Activated naive CD4-positive, alpha-beta T cell treated with anti-CD3 and anti-CD28 coated beads, Interleukin-2, amount 10 ng/mL, durations not matched to agents 7 days and 5 days (primary cell): ENCODE measurements around the gene LIPA.
A peak's percentile ranks its signal among the peaks of the same experiment; 100 is the strongest.

Source experiments
- CTCF ChIA-PET: fragments of 350-600 bp; sonication (Branson Sonifier 250); formaldehyde crosslinking; loops from one replicate; lab custom pipeline; 2021; ENCODE audit warnings: antibody characterized with exemption; lab: Charles Lee
- DNase-seq: peaks from one replicate; pipeline ENCODE4 v3.0.0-alpha.2; 2020
- H3K27ac Mint-ChIP-seq: one replicate; pipeline ENCODE4 v1.8.0; 2021; ENCODE audit warnings: mild to moderate bottlenecking, moderate library complexity, mixed read lengths
- H3K27me3 Mint-ChIP-seq: one replicate; pipeline ENCODE4 v1.8.0; 2021; ENCODE audit warnings: mild to moderate bottlenecking, mixed read lengths
- H3K36me3 Mint-ChIP-seq: one replicate; pipeline ENCODE4 v1.8.0; 2021; ENCODE audit warnings: mixed read lengths
- H3K4me1 Mint-ChIP-seq: one replicate; pipeline ENCODE4 v1.8.0; 2021; ENCODE audit warnings: mixed read lengths
- H3K4me3 Mint-ChIP-seq: one replicate; pipeline ENCODE4 v1.8.0; 2021; ENCODE audit warnings: mild to moderate bottlenecking, moderate library complexity, mixed read lengths
- H3K9me3 Mint-ChIP-seq: one replicate; pipeline ENCODE4 v1.8.0; 2021; ENCODE audit warnings: mixed read lengths

The LIPA gene

GRCh38 chr10:89241486-89242344 is 9.9 kb downstream of the LIPA start:
- DNase-seq: no peak
- no peaks in the 10 kb centered on the region for H3K27me3 Mint-ChIP-seq
- no peak overlapping the region for H3K4me3 Mint-ChIP-seq
- peaks cover 5% of the 10 kb centered on the region for H3K36me3 Mint-ChIP-seq
- CTCF ChIA-PET: interaction anchor here (0.6 kb wide), 1 partner anchor 59 kb away, joined by 3 read pairs; no protein-coding TSS in a partner anchor
- no peaks in the 10 kb centered on the region for H3K9me3 Mint-ChIP-seq
- peaks cover 8% of the 10 kb centered on the region for H3K4me1 Mint-ChIP-seq
- H3K27ac Mint-ChIP-seq: no peak overlapping the region

- Mint-ChIP-seq H3K27ac (no peak overlapping the region), H3K27me3 (no peaks in the 10 kb centered on the region), H3K36me3 (peaks cover 5% of the 10 kb centered on the region), H3K4me3 (no peak overlapping the region), H3K9me3 (no peaks in the 10 kb centered on the region), H3K4me1 (peaks cover 8% of the 10 kb centered on the region)
- no peak for DNase-seq
- CTCF ChIA-PET: no interaction called here
Measured at GRCh38 chr10:89241026-89241425, 10.5 kb downstream of the LIPA start.

- no peaks in the 10 kb centered on the region for H3K9me3 Mint-ChIP-seq
- H3K4me3 Mint-ChIP-seq: no peak overlapping the region
- CTCF ChIA-PET: no interaction called here
- no peak for DNase-seq
- no peaks in the 10 kb centered on the region for H3K27me3 Mint-ChIP-seq
- H3K27ac Mint-ChIP-seq: no peak overlapping the region
- peaks cover 5% of the 10 kb centered on the region for H3K36me3 Mint-ChIP-seq
- peaks cover 8% of the 10 kb centered on the region for H3K4me1 Mint-ChIP-seq
Measured at GRCh38 chr10:89240519-89240918, 11.1 kb downstream of the LIPA start.

- H3K36me3 Mint-ChIP-seq: peaks cover 5% of the 10 kb centered on the region
- H3K27me3 Mint-ChIP-seq: no peaks in the 10 kb centered on the region
- no peak overlapping the region for H3K4me3 Mint-ChIP-seq
- CTCF ChIA-PET: interaction anchor here (1.2 kb wide), 1 partner anchor 23 kb away, joined by 4 read pairs; no protein-coding TSS in a partner anchor
- H3K4me1 Mint-ChIP-seq: peaks cover 8% of the 10 kb centered on the region
- DNase-seq: no peak
- no peaks in the 10 kb centered on the region for H3K9me3 Mint-ChIP-seq
- H3K27ac Mint-ChIP-seq: no peak overlapping the region
Measured at GRCh38 chr10:89238956-89239644, 12.5 kb downstream of the LIPA start.

- H3K27me3 Mint-ChIP-seq: no peaks in the 10 kb centered on the region
- CTCF ChIA-PET: interaction anchor here (1.7 kb wide), 1 partner anchor 20 kb away, joined by 4 read pairs; no protein-coding TSS in a partner anchor
- no peak overlapping the region for H3K4me3 Mint-ChIP-seq
- no peak for DNase-seq
- H3K4me1 Mint-ChIP-seq: peaks cover 5% of the 10 kb centered on the region
- no peaks in the 10 kb centered on the region for H3K9me3 Mint-ChIP-seq
- peaks cover 7% of the 10 kb centered on the region for H3K36me3 Mint-ChIP-seq
- no peak overlapping the region for H3K27ac Mint-ChIP-seq
Measured at GRCh38 chr10:89237849-89238248, 13.7 kb downstream of the LIPA start.

GRCh38 chr10:89236226-89236797 is 15.3 kb downstream of the LIPA start:
- Mint-ChIP-seq H3K9me3 (no peaks in the 10 kb centered on the region), H3K4me3 (no peak overlapping the region), H3K27ac (no peak overlapping the region), H3K4me1 (no peaks in the 10 kb centered on the region), H3K27me3 (no peaks in the 10 kb centered on the region), H3K36me3 (peaks cover 7% of the 10 kb centered on the region)
- CTCF ChIA-PET: no interaction called here
- DNase-seq: no peak

- DNase-seq: no peak
- no peaks in the 10 kb centered on the region for H3K27me3 Mint-ChIP-seq
- H3K4me3 Mint-ChIP-seq: no peak overlapping the region
- CTCF ChIA-PET: interaction anchor here (1.4 kb wide), 2 partner anchors 21 to 301 kb away, joined by 3 read pairs; no protein-coding TSS in a partner anchor
- no peak overlapping the region for H3K27ac Mint-ChIP-seq
- H3K9me3 Mint-ChIP-seq: no peaks in the 10 kb centered on the region
- H3K36me3 Mint-ChIP-seq: peaks cover 7% of the 10 kb centered on the region
- H3K4me1 Mint-ChIP-seq: no peaks in the 10 kb centered on the region
Measured at GRCh38 chr10:89235073-89235798, 16.3 kb downstream of the LIPA start.

- H3K4me3 Mint-ChIP-seq: no peak overlapping the region
- no peak for DNase-seq
- H3K9me3 Mint-ChIP-seq: no peaks in the 10 kb centered on the region
- H3K27me3 Mint-ChIP-seq: no peaks in the 10 kb centered on the region
- no peaks in the 10 kb centered on the region for H3K4me1 Mint-ChIP-seq
- H3K36me3 Mint-ChIP-seq: peaks cover 3% of the 10 kb centered on the region
- no peak overlapping the region for H3K27ac Mint-ChIP-seq
- CTCF ChIA-PET: interaction anchor here (0.7 kb wide), 1 partner anchor 16 kb away, joined by 3 read pairs; no protein-coding TSS in a partner anchor
Measured at GRCh38 chr10:89233033-89233432, 18.5 kb downstream of the LIPA start.

GRCh38 chr10:89228962-89229361 is 22.6 kb downstream of the LIPA start:
- no peak overlapping the region for H3K27ac Mint-ChIP-seq
- H3K27me3 Mint-ChIP-seq: no peaks in the 10 kb centered on the region
- no peak overlapping the region for H3K4me3 Mint-ChIP-seq
- peaks cover 5% of the 10 kb centered on the region for H3K36me3 Mint-ChIP-seq
- H3K4me1 Mint-ChIP-seq: no peaks in the 10 kb centered on the region
- CTCF ChIA-PET: interaction anchor here (1.0 kb wide), 1 partner anchor 25 kb away, joined by 3 read pairs; no protein-coding TSS in a partner anchor
- DNase-seq: no peak
- H3K9me3 Mint-ChIP-seq: no peaks in the 10 kb centered on the region

GRCh38 chr10:89228146-89228545 is 23.4 kb downstream of the LIPA start:
- H3K27me3 Mint-ChIP-seq: no peaks in the 10 kb centered on the region
- H3K9me3 Mint-ChIP-seq: no peaks in the 10 kb centered on the region
- H3K4me1 Mint-ChIP-seq: no peaks in the 10 kb centered on the region
- no peak overlapping the region for H3K27ac Mint-ChIP-seq
- H3K36me3 Mint-ChIP-seq: peaks cover 7% of the 10 kb centered on the region
- CTCF ChIA-PET: no interaction called here
- H3K4me3 Mint-ChIP-seq: no peak overlapping the region
- DNase-seq: no peak

GRCh38 chr10:89226891-89227290 is 24.7 kb downstream of the LIPA start:
- Mint-ChIP-seq H3K9me3 (no peaks in the 10 kb centered on the region), H3K27me3 (no peaks in the 10 kb centered on the region), H3K4me1 (no peaks in the 10 kb centered on the region), H3K36me3 (peaks cover 11% of the 10 kb centered on the region), H3K4me3 (no peak overlapping the region), H3K27ac (no peak overlapping the region)
- no peak for DNase-seq
- CTCF ChIA-PET: no interaction called here

- Mint-ChIP-seq H3K4me1 (no peaks in the 10 kb centered on the region), H3K36me3 (peaks cover 14% of the 10 kb centered on the region), H3K4me3 (no peak overlapping the region), H3K27me3 (no peaks in the 10 kb centered on the region), H3K9me3 (no peaks in the 10 kb centered on the region), H3K27ac (no peak overlapping the region)
- CTCF ChIA-PET: interaction anchor here (1.2 to 1.7 kb wide), 2 partner anchors 10 to 195 kb away, joined by 3 to 6 read pairs; no protein-coding TSS in a partner anchor
- no peak for DNase-seq
Measured at GRCh38 chr10:89224739-89225443, 26.7 kb downstream of the LIPA start.

- H3K36me3 Mint-ChIP-seq: peaks cover 11% of the 10 kb centered on the region
- H3K4me3 Mint-ChIP-seq: no peak overlapping the region
- H3K4me1 Mint-ChIP-seq: peaks cover 8% of the 10 kb centered on the region
- CTCF ChIA-PET: interaction anchor here (0.6 to 0.8 kb wide), 3 partner anchors 25 to 488 kb away, joined by 3 read pairs; no protein-coding TSS in a partner anchor
- H3K9me3 Mint-ChIP-seq: no peaks in the 10 kb centered on the region
- DNase-seq: no peak
- H3K27me3 Mint-ChIP-seq: no peaks in the 10 kb centered on the region
- H3K27ac Mint-ChIP-seq: peak overlapping the region; percentile 46
Measured at GRCh38 chr10:89221919-89222318, 29.7 kb downstream of the LIPA start.
